CD4-positive, CD25-positive, alpha-beta regulatory T cell (primary cell): Measurements from ENCODE around the gene LAIR2. TPM values are rescaled to one million over a fixed set of nuclear protein-coding genes. Genes with fewer than 3 reads are reported as not detected.

ENCODE experiments used
- ATAC-seq, 2 donors: fragments of 150-1000 bp; cut with Tn5 transposase; one replicate each; pipeline ENCODE4 v1.10.0; 2021; ENCODE audit warnings: low read depth in 2 of 2, moderate number of reproducible peaks in 2 of 2, moderate library complexity in 1 of 2
- DNase-seq, 3 donors: peaks; one replicate each; pipeline versions ENCODE4 v3.0.0 to v3.0.0-alpha.2; 2012 to 2022; ENCODE audit warnings: mixed read lengths in 1 of 3
- H3K27ac ChIP-seq: one replicate; pipeline ENCODE4 v1.7.0; 2013; ENCODE audit warnings: mild to moderate bottlenecking, low read length; ENCODE audit not compliant: insufficient read depth, poor library complexity, severe bottlenecking
- H3K27me3 ChIP-seq: one replicate; pipeline ENCODE4 v1.7.0; 2013; ENCODE audit warnings: low read length; ENCODE audit not compliant: control insufficient read depth, insufficient read depth
- H3K36me3 ChIP-seq: one replicate; pipeline ENCODE4 v1.7.0; 2013; ENCODE audit warnings: mild to moderate bottlenecking, low read length, moderate library complexity; ENCODE audit not compliant: control insufficient read depth, insufficient read depth
- H3K4me1 ChIP-seq: 2 replicates; pipeline ENCODE4 v1.7.0; 2013; ENCODE audit warnings: mild to moderate bottlenecking, low read length; ENCODE audit not compliant: insufficient read depth, control insufficient read depth, poor library complexity, severe bottlenecking
- H3K4me3 ChIP-seq: one replicate; pipeline ENCODE4 v1.7.0; 2013; ENCODE audit warnings: low read depth, mild to moderate bottlenecking, low read length, moderate library complexity
- H3K9me3 ChIP-seq, 2 experiments: 1 replicate in 1 of 2; 2 replicates in 1 of 2; pipeline ENCODE4 v1.7.0; 2013; ENCODE audit warnings: low read length in 2 of 2, mild to moderate bottlenecking in 1 of 2, moderate library complexity in 1 of 2; ENCODE audit not compliant: control insufficient read depth in 2 of 2
- H3K27ac Mint-ChIP-seq, 3 donors: one replicate each; pipeline ENCODE4 v1.8.0; 2020 to 2022; ENCODE audit warnings: mild to moderate bottlenecking in 3 of 3, mixed read lengths in 3 of 3, moderate library complexity in 2 of 3
- H3K27me3 Mint-ChIP-seq: one replicate; pipeline ENCODE4 v1.8.0; 2022; ENCODE audit warnings: mild to moderate bottlenecking, mixed read lengths
- H3K36me3 Mint-ChIP-seq: one replicate; pipeline ENCODE4 v1.8.0; 2020; ENCODE audit warnings: mixed read lengths
- H3K4me1 Mint-ChIP-seq, 4 donors: one replicate each; pipeline ENCODE4 v1.8.0; 2020 to 2022; ENCODE audit warnings: mixed read lengths in 4 of 4, mild to moderate bottlenecking in 1 of 4
- H3K4me3 Mint-ChIP-seq, 4 donors: one replicate each; pipeline ENCODE4 v1.8.0; 2020 to 2022; ENCODE audit warnings: mild to moderate bottlenecking in 4 of 4, mixed read lengths in 4 of 4, moderate library complexity in 3 of 4
- H3K9me3 Mint-ChIP-seq, 7 donors: one replicate each; pipeline ENCODE4 v1.8.0; 2020 to 2022; ENCODE audit warnings: mixed read lengths in 7 of 7, mild to moderate bottlenecking in 3 of 7, moderate library complexity in 2 of 7
- polyA plus RNA-seq, 4 donors: library from polyadenylated mRNA; unstranded; fragments of 300-500 nt; fragmentation: Illumina TruSeq; gene quantifications; one replicate each; pipeline ENCODE4 v1.2.3, GENCODE V29; 2021
- total RNA-seq: library from RNA; stranded (reverse); gene quantifications from one replicate; pipeline ENCODE4 v1.2.3, GENCODE V29; 2022

The LAIR2 gene
- total and polyA plus RNA-seq, 5 donors from 2014 or later, result 62.2 to 365 (median 145) TPM

DNA sequence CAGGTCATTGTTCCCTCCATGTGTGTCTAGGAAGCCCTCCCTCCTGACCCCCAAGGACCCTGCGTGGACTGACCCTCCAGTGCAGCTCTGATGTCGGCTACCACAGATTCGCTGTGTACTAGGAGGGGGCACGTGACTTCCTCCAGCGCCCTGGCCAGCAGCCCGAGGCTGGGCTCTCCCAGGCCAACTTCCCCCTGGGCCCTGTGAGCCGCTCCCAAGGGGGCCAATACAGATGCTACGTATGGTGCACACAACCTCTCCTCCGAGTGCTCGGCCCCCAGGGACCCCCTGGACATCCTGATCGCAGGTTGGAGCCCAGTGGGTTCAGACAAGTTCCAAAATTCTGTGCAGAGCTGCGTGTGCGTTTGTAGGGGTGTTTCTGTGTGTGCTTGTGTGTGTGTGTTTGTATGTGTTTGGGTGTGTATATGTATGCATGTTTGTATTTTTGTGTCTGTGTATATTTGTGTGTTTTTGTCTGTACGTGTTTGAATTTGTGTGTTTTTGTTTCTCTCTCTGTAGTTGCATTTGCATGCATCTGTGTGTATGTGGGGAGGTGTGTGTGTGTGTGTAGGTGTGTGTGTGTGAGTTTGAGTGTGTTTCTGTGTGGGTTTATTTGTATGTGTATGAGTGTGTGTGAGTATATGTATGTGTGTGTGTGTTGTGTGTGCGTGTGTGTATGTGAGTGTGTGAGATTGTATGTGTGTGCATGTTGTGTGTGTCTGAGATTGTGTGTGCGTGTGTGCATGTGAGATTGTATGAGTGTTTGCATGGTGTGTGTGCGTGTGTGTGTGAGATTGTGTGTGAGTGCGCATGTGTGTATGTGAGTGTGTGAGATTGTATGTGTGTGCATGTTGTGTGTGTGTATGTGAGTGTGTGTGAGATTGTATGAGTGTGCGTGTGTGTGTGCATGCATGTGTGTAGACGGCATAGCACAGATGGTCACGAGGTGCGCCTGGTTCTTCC lies 49.6 kb downstream of the LAIR2 start:
- no peak overlapping the region for H3K27ac ChIP-seq
- no peaks in the 10 kb centered on the region for H3K9me3 ChIP-seq
- H3K36me3 Mint-ChIP-seq, result no peaks in the 10 kb centered on the region
- no peak overlapping the region for H3K4me3 ChIP-seq
- H3K4me1 Mint-ChIP-seq, result peaks cover 0 to 5% (median 0%) of the 10 kb centered on the region in 4 donors
- DNase-seq (no peak), ATAC-seq (no peak)
- no peaks in the 10 kb centered on the region for H3K4me1 ChIP-seq
- no peaks in the 10 kb centered on the region for H3K27me3 Mint-ChIP-seq
- peaks cover 0 to 5% (median 0%) of the 10 kb centered on the region in 7 donors for H3K9me3 Mint-ChIP-seq
- no peak overlapping the region for H3K4me3 Mint-ChIP-seq
- H3K27ac Mint-ChIP-seq, result peak overlapping the region in 1 of 3 donors; percentile 30
- no peaks in the 10 kb centered on the region for H3K27me3 ChIP-seq
- no peaks in the 10 kb centered on the region for H3K36me3 ChIP-seq

DNA sequence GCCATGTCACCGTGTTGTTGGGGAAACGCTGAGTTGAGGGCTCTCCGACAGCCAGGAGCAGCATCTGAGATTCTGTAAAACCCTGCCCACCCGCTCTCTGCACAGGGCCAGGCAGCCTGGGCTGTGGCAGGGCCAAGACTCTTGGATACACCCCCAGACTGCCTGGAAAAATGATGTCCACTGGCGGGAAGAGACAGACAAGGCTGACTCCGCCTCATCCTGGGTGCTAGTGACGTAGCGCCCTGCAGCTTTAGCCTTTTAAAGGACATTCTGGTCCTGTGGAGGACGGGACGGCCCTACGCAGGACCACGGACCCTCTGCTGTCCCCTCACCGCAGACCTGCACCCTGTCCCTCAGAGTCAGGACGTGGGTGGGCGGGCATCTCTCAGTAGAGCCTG lies 50.3 kb downstream of the LAIR2 start:
- H3K9me3 ChIP-seq, result no peaks in the 10 kb centered on the region
- H3K27me3 Mint-ChIP-seq, result peaks cover 1% of the 10 kb centered on the region
- ATAC-seq, result no peak

DNA sequence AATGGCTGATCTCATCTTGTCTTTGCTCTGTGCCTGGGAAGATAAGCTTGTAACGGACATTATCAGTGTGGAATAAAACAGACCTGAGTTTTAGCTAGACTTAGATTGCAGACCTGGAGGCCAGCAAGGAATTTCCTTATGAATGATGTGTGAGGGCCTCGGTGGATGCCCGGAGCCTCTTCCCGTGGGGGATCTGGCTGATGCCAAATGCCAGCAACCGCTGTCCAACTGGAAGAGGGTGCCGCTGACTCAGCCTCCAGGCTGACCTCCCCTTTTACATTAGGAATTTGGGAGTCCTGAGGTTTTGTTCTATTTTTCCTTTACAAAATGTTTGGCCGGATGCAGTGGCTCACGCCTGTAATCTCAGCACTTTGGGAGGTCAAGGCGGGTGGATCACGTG lies 51.4 kb downstream of the LAIR2 start:
- no peaks in the 10 kb centered on the region for H3K36me3 Mint-ChIP-seq
- peaks cover 0 to 5% (median 0%) of the 10 kb centered on the region in 7 donors for H3K9me3 Mint-ChIP-seq
- peaks cover 0 to 5% (median 0%) of the 10 kb centered on the region in 4 donors for H3K4me1 Mint-ChIP-seq
- no peak for DNase-seq
- no peaks in the 10 kb centered on the region for H3K9me3 ChIP-seq
- no peak overlapping the region for H3K27ac Mint-ChIP-seq
- H3K36me3 ChIP-seq, result no peaks in the 10 kb centered on the region
- no peak for ATAC-seq
- no peak overlapping the region for H3K4me3 ChIP-seq
- H3K4me1 ChIP-seq, result no peaks in the 10 kb centered on the region
- H3K27me3 ChIP-seq, result no peaks in the 10 kb centered on the region
- H3K27me3 Mint-ChIP-seq, result peaks cover 12% of the 10 kb centered on the region
- no peak overlapping the region for H3K4me3 Mint-ChIP-seq
- H3K27ac ChIP-seq, result no peak overlapping the region

More for the DNA sequence above, 50.3 kb downstream of the LAIR2 start:
- Mint-ChIP-seq H3K4me1 (peaks cover 0 to 5% (median 0%) of the 10 kb centered on the region in 4 donors), H3K36me3 (no peaks in the 10 kb centered on the region), H3K4me3 (no peak overlapping the region), H3K9me3 (peaks cover 0 to 5% (median 0%) of the 10 kb centered on the region in 7 donors), H3K27ac (no peak overlapping the region)
- Histone ChIP-seq H3K4me1 (no peaks in the 10 kb centered on the region), H3K27me3 (no peaks in the 10 kb centered on the region), H3K27ac (no peak overlapping the region), H3K36me3 (no peaks in the 10 kb centered on the region), H3K4me3 (no peak overlapping the region)
- DNase-seq, result no peak

DNA sequence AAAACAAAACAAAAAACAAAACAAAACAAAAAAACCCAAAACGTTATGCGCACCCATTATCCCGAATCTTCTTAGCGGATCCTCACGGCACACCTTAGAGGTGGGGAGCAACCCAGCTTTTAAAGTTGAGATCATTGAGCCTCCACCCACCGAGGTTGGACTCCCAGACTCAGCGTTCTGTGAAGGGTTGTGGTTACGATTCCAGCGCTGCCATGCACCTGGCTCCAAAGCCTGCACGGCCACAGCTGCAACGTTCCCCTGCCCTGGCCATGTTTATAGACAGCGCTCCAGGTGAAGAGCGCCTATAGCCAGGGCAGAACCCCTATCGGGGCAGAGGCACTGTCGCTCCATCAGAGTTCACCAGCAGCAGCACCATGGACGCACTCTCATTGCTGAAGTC lies 52.3 kb downstream of the LAIR2 start:
- peaks cover 0 to 5% (median 0%) of the 10 kb centered on the region in 7 donors for H3K9me3 Mint-ChIP-seq

DNA sequence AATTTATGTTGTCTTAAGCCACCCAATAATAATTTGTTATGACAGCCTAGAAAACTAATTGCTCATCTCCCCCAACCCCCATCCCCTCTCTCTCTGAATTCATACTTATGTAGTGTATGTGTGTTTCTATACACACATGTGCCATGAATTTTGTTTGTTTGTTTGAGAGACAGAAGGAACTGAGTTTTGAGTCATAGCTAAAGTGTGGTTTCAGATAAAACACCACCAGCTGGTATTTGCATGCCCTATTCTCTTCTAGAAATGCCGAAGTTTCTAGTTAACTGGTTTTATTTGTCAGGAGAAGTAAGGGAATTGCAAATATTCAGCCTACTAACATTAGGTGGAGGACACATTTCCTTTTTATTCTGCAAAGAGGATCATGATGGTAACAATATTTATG lies 53.6 kb downstream of the LAIR2 start:
- no peaks in the 10 kb centered on the region for H3K4me1 ChIP-seq
- DNase-seq (no peak), ATAC-seq (no peak)
- Mint-ChIP-seq H3K4me3 (no peak overlapping the region), H3K36me3 (no peaks in the 10 kb centered on the region), H3K27me3 (peaks cover 20% of the 10 kb centered on the region), H3K4me1 (peaks cover 0 to 4% (median 0%) of the 10 kb centered on the region in 4 donors), H3K27ac (no peak overlapping the region), H3K9me3 (peaks cover 0 to 5% (median 0%) of the 10 kb centered on the region in 7 donors)
- no peak overlapping the region for H3K27ac ChIP-seq
- no peaks in the 10 kb centered on the region for H3K9me3 ChIP-seq
- H3K4me3 ChIP-seq, result no peak overlapping the region
- H3K36me3 ChIP-seq, result no peaks in the 10 kb centered on the region
- H3K27me3 ChIP-seq, result peaks cover 4% of the 10 kb centered on the region

More for the DNA sequence above, 52.3 kb downstream of the LAIR2 start:
- H3K27ac Mint-ChIP-seq, result no peak overlapping the region
- H3K4me1 Mint-ChIP-seq, result peaks cover 0 to 5% (median 0%) of the 10 kb centered on the region in 4 donors
- H3K36me3 Mint-ChIP-seq, result no peaks in the 10 kb centered on the region
- ATAC-seq (no peak), DNase-seq (no peak)
- no peaks in the 10 kb centered on the region for H3K4me1 ChIP-seq
- peaks cover under 1% of the 10 kb centered on the region for H3K27me3 ChIP-seq
- H3K4me3 Mint-ChIP-seq, result no peak overlapping the region
- H3K36me3 ChIP-seq, result no peaks in the 10 kb centered on the region
- H3K27me3 Mint-ChIP-seq, result peaks cover 15% of the 10 kb centered on the region
- no peak overlapping the region for H3K27ac ChIP-seq
- no peaks in the 10 kb centered on the region for H3K9me3 ChIP-seq
- no peak overlapping the region for H3K4me3 ChIP-seq

DNA sequence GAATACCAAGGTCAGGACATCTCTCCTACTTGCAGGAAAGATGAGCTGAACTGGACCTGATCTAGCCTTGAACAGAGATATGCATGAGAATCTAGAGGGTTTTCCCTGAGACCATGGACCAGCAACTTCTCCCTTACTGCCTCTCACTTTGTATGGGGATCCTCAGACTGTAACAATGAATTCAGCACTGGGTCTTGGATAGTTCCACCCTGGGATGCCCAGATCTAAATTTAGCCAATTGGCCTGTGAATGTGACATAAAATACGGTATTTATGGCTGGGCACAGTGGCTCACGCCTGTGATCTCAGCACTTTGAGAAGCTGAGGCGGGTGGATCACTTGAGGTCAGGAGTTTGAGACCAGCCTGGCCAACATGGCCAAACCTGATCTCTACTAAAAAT lies 55.7 kb downstream of the LAIR2 start:
- no peak overlapping the region for H3K27ac ChIP-seq
- H3K4me3 ChIP-seq, result no peak overlapping the region

More for the DNA sequence above, 55.7 kb downstream of the LAIR2 start:
- no peaks in the 10 kb centered on the region for H3K4me1 Mint-ChIP-seq
- H3K27ac Mint-ChIP-seq, result no peak overlapping the region
- Histone ChIP-seq H3K36me3 (no peaks in the 10 kb centered on the region), H3K9me3 (no peaks in the 10 kb centered on the region), H3K27me3 (peaks cover 4% of the 10 kb centered on the region), H3K4me1 (no peaks in the 10 kb centered on the region)
- no peak for ATAC-seq
- H3K36me3 Mint-ChIP-seq, result no peaks in the 10 kb centered on the region
- no peak for DNase-seq
- H3K4me3 Mint-ChIP-seq, result no peak overlapping the region
- no peaks in the 10 kb centered on the region for H3K9me3 Mint-ChIP-seq
- peaks cover 25% of the 10 kb centered on the region for H3K27me3 Mint-ChIP-seq
